Fibroblast of pulmonary artery (primary cell): ENCODE results near the gene ZNF597.
"Not testable (repeated sequence)": the region's sequence is repeated elsewhere in the genome, so short reads cannot be mapped to it uniquely, and the experiment has no call there.

Source experiments
- DNase-seq: peaks from one replicate; pipeline ENCODE4 v3.0.0-alpha.2; 2010; ENCODE audit warnings: low read depth
- H3K4me3 ChIP-seq: replicated peaks from 2 replicates; pipeline ENCODE4 v1.5.1; 2011; ENCODE audit warnings: low read depth, mild to moderate bottlenecking, control low read depth, low read length, moderate library complexity
- TF ChIP-seq, protein P1 (sequence below): IDR thresholded peaks from 2 replicates; pipeline ENCODE4 v1.5.1; 2011; ENCODE audit warnings: mild to moderate bottlenecking, control low read depth, low read length, inconsistent platforms; ENCODE audit errors: missing control alignments

Gene ZNF597

DNA sequence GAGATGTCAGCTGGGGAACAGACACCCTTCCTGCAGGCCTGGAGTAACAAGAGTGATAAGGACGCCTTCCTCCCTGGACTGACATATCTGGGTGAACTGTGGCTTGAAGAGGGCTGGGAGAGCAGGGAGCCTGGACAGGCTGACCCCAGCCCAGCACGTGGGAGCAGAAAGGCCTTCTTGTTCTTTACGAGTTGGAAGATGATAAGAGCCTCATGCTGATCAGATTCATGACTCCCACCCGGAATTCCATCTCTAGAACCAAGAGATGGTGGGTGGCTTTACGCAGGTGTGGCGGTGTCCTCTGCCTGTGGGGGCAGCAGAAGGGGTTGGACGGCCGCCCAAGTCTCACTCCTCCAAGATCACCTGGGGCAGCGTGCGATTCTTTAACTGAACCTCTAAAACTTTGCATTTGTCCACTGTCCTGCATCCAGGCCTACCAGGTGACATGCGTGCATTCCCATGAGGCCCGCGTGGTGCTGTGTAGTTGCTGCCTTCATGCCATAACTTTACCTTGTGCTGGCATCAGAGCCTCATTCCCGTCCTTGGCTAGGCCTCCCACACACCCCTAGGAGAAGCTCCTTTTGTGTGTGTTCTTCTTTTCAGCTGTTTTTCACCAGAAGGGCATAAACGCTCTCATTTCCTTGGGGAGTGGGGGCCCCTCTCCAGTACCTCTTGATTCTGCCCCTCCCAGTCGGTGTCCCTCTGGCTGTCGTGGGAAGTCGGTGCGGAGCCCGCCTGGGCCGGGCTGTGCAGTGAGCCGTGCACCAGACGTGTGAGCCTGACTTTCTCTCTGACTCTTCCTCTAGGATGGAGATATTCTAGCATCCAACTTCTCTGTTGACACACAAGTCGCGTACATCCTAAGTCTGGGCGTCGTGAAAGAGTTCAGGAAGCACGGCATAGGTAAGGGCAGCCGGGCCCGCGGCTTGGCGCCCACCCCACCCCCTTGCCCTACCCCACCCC, 38.7 kb upstream of the ZNF597 start:
- H3K4me3 ChIP-seq, result no peak overlapping the region
- TF ChIP-seq, protein P1, sequence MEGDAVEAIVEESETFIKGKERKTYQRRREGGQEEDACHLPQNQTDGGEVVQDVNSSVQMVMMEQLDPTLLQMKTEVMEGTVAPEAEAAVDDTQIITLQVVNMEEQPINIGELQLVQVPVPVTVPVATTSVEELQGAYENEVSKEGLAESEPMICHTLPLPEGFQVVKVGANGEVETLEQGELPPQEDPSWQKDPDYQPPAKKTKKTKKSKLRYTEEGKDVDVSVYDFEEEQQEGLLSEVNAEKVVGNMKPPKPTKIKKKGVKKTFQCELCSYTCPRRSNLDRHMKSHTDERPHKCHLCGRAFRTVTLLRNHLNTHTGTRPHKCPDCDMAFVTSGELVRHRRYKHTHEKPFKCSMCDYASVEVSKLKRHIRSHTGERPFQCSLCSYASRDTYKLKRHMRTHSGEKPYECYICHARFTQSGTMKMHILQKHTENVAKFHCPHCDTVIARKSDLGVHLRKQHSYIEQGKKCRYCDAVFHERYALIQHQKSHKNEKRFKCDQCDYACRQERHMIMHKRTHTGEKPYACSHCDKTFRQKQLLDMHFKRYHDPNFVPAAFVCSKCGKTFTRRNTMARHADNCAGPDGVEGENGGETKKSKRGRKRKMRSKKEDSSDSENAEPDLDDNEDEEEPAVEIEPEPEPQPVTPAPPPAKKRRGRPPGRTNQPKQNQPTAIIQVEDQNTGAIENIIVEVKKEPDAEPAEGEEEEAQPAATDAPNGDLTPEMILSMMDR, result no peak
- DNase-seq, result no peak

DNA sequence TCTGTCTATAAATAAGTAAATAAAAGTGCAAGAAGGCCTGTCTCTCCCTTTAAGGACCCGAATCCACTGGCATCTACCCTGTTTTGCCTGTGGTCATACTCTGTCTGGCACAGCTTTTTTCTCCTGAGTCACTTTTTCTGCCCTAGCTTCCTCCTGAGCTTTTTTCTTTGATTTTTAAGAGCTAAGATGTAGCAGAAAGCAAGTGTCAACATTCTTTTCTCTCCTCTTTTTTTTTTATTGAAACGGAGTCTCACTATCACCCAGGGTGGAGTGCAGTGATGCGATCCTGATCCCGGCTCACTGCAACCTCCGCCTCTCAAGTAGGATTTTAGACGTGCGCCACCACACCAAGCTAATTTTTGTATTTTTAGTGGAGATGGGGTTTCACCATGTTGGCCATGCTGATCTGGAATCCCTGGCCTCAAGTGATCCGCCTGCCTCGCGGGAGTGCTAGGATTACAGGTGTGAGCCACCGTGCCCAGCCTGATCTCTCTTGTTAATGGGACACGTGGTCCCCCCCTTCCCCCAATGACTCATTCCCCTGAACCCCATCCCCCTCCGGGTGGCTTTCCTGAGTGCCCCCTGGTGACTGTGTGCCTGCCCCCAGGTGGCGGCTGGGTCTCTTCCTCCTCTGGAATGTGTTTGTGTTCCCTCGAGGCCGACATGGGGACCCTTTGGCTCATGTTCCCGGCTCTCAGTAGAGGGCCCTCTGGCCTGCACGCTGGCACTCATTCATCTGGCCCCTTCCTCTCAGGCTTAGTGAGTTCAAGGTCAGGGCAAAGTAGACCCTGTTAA, 37.8 kb upstream of the ZNF597 start:
- H3K4me3 ChIP-seq, result no peak overlapping the region
- TF ChIP-seq, protein P1, result no peak
- no peak for DNase-seq

DNA sequence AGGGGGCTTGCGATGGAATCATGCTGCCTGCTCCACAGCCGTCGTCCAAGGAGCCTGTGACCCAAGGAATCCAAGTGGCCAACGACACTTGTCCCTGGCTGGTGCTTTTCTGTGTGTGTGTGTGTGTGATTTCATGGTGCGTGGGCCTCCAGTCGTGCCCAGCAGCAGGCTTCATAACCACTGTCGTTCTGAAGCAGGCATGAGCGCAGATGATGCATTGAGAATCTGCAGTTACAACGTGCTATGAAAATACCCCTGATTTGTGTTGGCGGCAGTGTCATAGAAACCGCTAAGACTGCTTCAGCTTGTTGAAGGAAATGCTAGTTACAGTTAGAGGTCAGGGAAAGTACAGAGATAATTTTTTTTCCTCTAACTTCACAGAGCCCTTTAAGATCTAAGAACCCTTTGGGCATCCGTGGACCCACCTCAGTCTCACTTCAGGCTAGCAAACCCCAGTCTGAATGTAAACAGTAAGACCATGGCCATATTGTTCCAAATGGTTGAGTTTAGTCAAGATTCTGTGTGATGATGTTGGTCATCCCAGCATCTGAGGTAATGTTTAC, 36.4 kb upstream of the ZNF597 start:
- TF ChIP-seq, protein P1, result no peak
- no peak for DNase-seq
- H3K4me3 ChIP-seq, result no peak overlapping the region

DNA sequence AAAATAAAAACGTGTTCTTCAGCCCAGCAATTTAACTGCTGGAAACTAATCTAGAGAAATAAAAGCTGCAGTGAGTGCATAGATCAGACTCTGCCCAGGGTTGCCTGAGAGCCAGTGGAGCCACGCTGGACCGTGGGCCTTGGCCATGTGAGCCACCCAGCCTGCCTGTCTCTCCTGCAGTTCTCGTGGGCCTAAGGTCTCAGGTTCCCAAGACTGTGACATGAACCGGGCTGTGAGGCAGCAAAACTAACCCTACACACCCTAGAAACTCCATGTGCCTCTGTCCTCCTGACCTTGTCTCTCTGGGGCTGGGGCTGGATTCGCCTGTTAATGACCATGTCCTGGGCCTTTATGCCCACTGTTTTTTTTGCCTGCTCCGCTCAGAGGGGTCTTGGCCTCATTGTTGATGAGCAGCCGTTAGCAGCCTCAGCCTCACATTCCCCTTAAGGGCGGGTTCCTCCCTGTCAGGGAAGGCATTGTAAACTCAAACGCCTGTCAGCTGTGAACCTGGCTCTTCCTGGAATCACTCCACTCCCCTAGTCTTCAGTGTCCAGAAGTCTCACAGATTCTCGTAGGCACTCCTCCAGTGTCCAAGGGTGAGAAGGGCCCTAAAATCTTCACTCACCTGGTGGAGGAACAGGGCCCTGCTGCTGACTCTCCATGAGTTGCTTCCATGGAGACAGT, 35.1 kb upstream of the ZNF597 start:
- H3K4me3 ChIP-seq, result no peak overlapping the region
- TF ChIP-seq, protein P1, result no peak
- DNase-seq, result no peak

DNA sequence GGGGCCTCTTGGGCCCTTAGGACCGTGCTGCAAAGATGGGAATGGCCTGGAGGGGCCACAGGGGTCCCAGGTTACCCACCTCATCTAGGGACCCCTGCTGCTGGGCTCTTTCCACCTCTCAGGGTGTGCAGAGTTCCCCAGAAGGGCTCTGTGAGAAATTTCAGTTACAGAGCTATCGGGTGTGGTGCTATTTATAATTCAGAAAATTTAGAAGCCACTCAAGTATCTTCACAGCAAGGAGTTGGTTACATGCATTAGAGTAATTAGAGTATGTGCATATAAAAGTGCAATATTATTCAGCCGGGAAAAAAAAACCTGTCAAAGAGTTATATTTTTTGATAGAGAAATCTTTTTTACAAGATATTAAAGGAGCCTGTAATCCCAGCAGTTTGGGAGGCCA, 33.1 kb upstream of the ZNF597 start:
- TF ChIP-seq, protein P1, result no peak
- H3K4me3 ChIP-seq, result no peak overlapping the region
- DNase-seq, result no peak

DNA sequence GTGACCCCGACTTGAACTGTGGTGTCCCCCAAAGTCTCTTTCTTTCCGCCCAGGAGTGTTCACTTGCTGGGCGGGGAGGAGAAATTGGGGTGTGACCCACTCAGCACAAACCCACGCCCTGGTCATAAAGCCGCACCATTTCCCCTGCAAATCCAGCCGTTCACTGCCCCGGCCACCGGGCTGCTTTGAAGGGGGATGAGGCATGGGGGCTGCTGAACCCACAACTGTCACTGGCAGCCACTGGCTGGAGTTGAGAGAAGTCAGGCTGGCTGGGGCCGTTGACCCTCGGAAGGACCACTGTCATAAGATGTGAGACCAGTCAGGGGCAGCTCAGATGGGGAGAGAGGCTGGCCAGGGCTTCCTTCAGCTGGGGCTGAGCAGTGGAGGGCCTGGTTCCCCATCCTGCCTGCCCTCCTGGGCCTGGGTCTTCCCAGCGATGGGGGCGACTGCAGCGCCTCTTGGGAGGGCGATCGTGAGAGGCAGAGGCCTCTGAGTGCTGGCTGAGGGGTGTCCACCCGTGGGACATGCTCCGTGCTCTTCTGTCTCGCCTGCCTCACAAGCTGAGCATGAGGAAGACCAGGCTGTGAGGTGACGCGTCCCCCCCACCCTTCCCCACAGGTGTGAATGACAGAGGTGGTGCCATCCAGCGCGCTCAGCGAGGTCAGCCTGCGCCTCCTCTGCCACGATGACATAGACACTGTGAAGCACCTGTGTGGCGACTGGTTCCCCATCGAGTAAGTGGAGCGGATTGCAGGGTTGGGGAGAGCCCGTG, 32.5 kb upstream of the ZNF597 start:
- TF ChIP-seq, protein P1, result no peak
- no peak for DNase-seq
- no peak overlapping the region for H3K4me3 ChIP-seq

DNA sequence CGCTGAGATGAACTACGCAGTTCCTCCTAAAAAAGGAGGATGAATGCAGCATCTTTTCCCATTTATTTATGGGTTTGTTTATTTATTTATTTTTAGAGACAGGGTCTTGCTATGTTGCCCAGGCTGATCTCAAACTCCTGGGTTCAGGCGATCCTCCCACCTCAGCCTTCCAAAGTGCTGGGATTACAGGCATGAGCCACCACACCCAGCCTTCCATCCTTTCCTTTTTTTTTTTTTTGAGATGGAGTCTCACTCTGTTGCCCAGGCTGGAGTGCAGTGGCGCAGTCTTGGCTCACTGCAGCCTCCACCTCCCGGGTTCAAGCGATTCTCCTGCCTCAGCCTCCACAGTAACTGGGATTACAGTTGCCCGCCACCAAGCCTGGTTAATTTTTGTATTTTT, 31.6 kb upstream of the ZNF597 start:
- DNase-seq, H3K4me3 ChIP-seq: not testable (repeated sequence)
